Measurements from ENCODE around the gene SYVN1. TPM values are rescaled to one million over a fixed set of nuclear protein-coding genes. Genes with fewer than 3 reads are reported as not detected.

Gene SYVN1
- total RNA-seq, 1 experiment from 2014 or later = 51.5 TPM

GRCh38 chr11:65115361-65116082 lies 18.8 kb downstream of the SYVN1 start:
- CTCF ChIA-PET = no interaction called here
- Histone ChIP-seq H3K27me3 (ENCODE audit: insufficient read depth, low read depth) (no peaks in the 10 kb centered on the region), H3K4me3 (peak overlapping the region; percentile 100; the same call in 1 of the 2 replicates), H2AFZ (no peak overlapping the region), H3K9me2 (ENCODE audit: insufficient read depth) (no peaks in the 10 kb centered on the region), H3K9me3 (ENCODE audit: insufficient read depth, low read depth) (no peaks in the 10 kb centered on the region), H3K27ac (no peak overlapping the region), H3K4me2 (peak overlapping the region; percentile 98), H3K36me3 (ENCODE audit: low read depth) (peaks cover 10% of the 10 kb centered on the region), H3K79me2 (ENCODE audit: low read depth) (peaks cover 46% of the 10 kb centered on the region), H4K20me1 (ENCODE audit: insufficient read depth) (peaks cover 10% of the 10 kb centered on the region; the same call in 1 of the 2 replicates), H3K4me1 (replicated peaks; ENCODE audit: insufficient read depth) (peaks cover 39% of the 10 kb centered on the region), H3F3A (ENCODE audit: insufficient read depth, low read depth) (peaks cover 74% of the 10 kb centered on the region)
- no TSS peak for BruUV-seq (replicated peaks)
- POLR2A ChIA-PET (ENCODE audit: unreplicated experiment) = no interaction called here
- no peak for DNase-seq
- intact Hi-C loops (cut with micrococcal nuclease; ENCODE audit: unreplicated experiment) = loop anchor here (2.0 to 5.0 kb wide), 6 partner anchors 89 to 338 kb away; partner anchors contain the start of genes ARL2, ATG2A, PPP2R5B and SF1
- no peak for TF ChIP-seq EZH2 (IDR thresholded peaks at IDR 0.05; ENCODE audit: low read depth)

- no peaks in the 10 kb centered on the region for H3K9me3 ChIP-seq (ENCODE audit: insufficient read depth, low read depth)
- ChIA-PET POLR2A (ENCODE audit: unreplicated experiment) (interaction anchor here (0.6 kb wide), 1 partner anchor 203 kb away, joined by 3 read pairs; no protein-coding TSS in a partner anchor), CTCF (interaction anchor here (1.2 kb wide), 1 partner anchor 20 kb away, joined by 3 read pairs; no protein-coding TSS in a partner anchor)
- intact Hi-C loops (cut with micrococcal nuclease; ENCODE audit: unreplicated experiment) = loop anchor here (5.0 kb wide), 2 partner anchors 218 to 337 kb away; partner anchors contain the start of genes DPF2 and SF1
- H3K27me3 ChIP-seq (ENCODE audit: insufficient read depth, low read depth) = no peaks in the 10 kb centered on the region
- H3K36me3 ChIP-seq (ENCODE audit: low read depth) = peaks cover 1% of the 10 kb centered on the region; the same call in 1 of the 2 replicates
- no peak overlapping the region for H2AFZ ChIP-seq
- no peaks in the 10 kb centered on the region for H3K9me2 ChIP-seq (ENCODE audit: insufficient read depth)
- peaks cover 72% of the 10 kb centered on the region for H3F3A ChIP-seq (ENCODE audit: insufficient read depth, low read depth)
- H4K20me1 ChIP-seq (ENCODE audit: insufficient read depth) = 0 out of 2 replicates have a peak, but pooled peaks cover 10% of the 10 kb centered on the region
- no TSS peak for BruUV-seq (replicated peaks)
- DNase-seq = no peak
- no peak overlapping the region for H3K27ac ChIP-seq
- peaks cover 34% of the 10 kb centered on the region for H3K4me1 ChIP-seq (replicated peaks; ENCODE audit: insufficient read depth)
- H3K79me2 ChIP-seq (ENCODE audit: low read depth) = peaks cover 37% of the 10 kb centered on the region
- no peak overlapping the region for H3K4me3 ChIP-seq
- no peak overlapping the region for H3K4me2 ChIP-seq
- TF ChIP-seq EZH2 (IDR thresholded peaks at IDR 0.05; ENCODE audit: low read depth) = no peak
- no peak for TF ChIP-seq CTCF (conservative IDR thresholded peaks at IDR 0.05)
Measured at GRCh38 chr11:65114538-65115171, 19.7 kb downstream of the SYVN1 start.

GRCh38 chr11:65113839-65114238 lies 20.5 kb downstream of the SYVN1 start:
- Histone ChIP-seq H3F3A (ENCODE audit: insufficient read depth, low read depth) (peaks cover 71% of the 10 kb centered on the region), H3K9me3 (ENCODE audit: insufficient read depth, low read depth) (no peaks in the 10 kb centered on the region), H3K4me2 (peak overlapping the region; percentile 100; the same call in 1 of the 2 replicates), H3K4me3 (no peak overlapping the region), H3K79me2 (ENCODE audit: low read depth) (peaks cover 36% of the 10 kb centered on the region), H2AFZ (no peak overlapping the region), H4K20me1 (ENCODE audit: insufficient read depth) (0 out of 2 replicates have a peak, but pooled peaks cover 9% of the 10 kb centered on the region), H3K27me3 (ENCODE audit: insufficient read depth, low read depth) (no peaks in the 10 kb centered on the region), H3K36me3 (ENCODE audit: low read depth) (no peaks in the 10 kb centered on the region), H3K4me1 (replicated peaks; ENCODE audit: insufficient read depth) (peaks cover 37% of the 10 kb centered on the region), H3K9me2 (ENCODE audit: insufficient read depth) (no peaks in the 10 kb centered on the region), H3K27ac (no peak overlapping the region)
- intact Hi-C loops (cut with micrococcal nuclease; ENCODE audit: unreplicated experiment) = loop anchor here (5.0 kb wide), 1 partner anchor 218 kb away; the partner anchor contains the start of gene DPF2
- no peak for TF ChIP-seq EZH2 (IDR thresholded peaks at IDR 0.05; ENCODE audit: low read depth)
- no peak for TF ChIP-seq CTCF (conservative IDR thresholded peaks at IDR 0.05)
- no peak for DNase-seq
- ChIA-PET POLR2A (ENCODE audit: unreplicated experiment) (interaction anchor here (0.5 to 0.6 kb wide), 4 partner anchors 67 to 774 kb away, joined by 4 to 14 read pairs (median 5); partner anchors contain the start of gene FIBP), CTCF (interaction anchor here (1.2 to 1.5 kb wide), 2 partner anchors 19 to 68 kb away, joined by 3 to 5 read pairs; partner anchors contain the start of gene CAPN1)
- BruUV-seq (replicated peaks) = TSS peak; percentile 15
